ENCODE results near the gene GPC5.

DNA sequence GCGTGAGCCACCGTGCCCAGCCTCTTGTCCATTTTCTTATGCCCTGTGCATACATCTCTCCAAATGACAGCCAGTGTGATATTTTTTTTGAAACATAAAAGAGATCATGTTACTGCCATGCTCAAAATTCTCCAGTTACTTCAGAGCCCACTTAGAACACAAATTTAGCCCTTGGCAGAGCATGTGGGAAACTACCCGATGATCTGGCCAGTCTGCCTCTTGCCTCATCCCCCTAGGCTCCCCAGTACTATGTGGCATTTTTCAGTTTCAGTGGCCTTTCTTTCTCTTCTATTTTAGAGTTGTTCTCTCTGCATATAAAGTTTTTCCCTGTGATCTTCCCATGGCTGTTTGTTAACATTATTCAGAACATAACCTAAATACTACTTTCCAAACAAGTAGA is 323.0 kb downstream of the GPC5 start:
- TF ChIP-seq EP300 (IDR thresholded peaks at IDR 0.05): no peak
- no peak for TF ChIP-seq KDM5A (IDR thresholded peaks at IDR 0.05)

All from A549 (cell line).